Stimulated activated CD4-positive, alpha-beta T cell treated with anti-CD3 and anti-CD28 coated beads, Interleukin-1b, Interleukin-23, amount 100 ng/mL, for 48 hours (primary cell): ENCODE measurements around the gene TCF3.

ENCODE experiments used
- DNase-seq: peaks from one replicate; pipeline ENCODE4 v3.0.0-alpha.2; 2020

The TCF3 gene

GRCh38 chr19:1609103-1609396 lies 43.4 kb downstream of the TCF3 start:
- no peak for DNase-seq

GRCh38 chr19:1608359-1609102 lies 43.9 kb downstream of the TCF3 start:
- no peak for DNase-seq

GRCh38 chr19:1606138-1606651 lies 46.2 kb downstream of the TCF3 start:
- DNase-seq = no peak

- peak; percentile 94 for DNase-seq
Observed at GRCh38 chr19:1605236-1606137, 46.9 kb downstream of the TCF3 start, which contains the start of gene UQCR11. Gene UQCR11, minus strand, starts transcription at chr19:1605462. Its CDS starts 53 bp downstream, at chr19:1605409.

GRCh38 chr19:1602091-1602707 lies 50.2 kb downstream of the TCF3 start:
- DNase-seq = no peak

GRCh38 chr19:1601613-1602064 lies 50.8 kb downstream of the TCF3 start:
- no peak for DNase-seq

- no peak for DNase-seq
Observed at GRCh38 chr19:1599460-1599846, 53.0 kb downstream of the TCF3 start.

GRCh38 chr19:1598777-1599459 lies 53.5 kb downstream of the TCF3 start:
- no peak for DNase-seq

- DNase-seq = no peak
Observed at GRCh38 chr19:1593501-1593772, 59.0 kb downstream of the TCF3 start.

GRCh38 chr19:1592755-1593500 lies 59.5 kb downstream of the TCF3 start, which contains the start of gene MBD3:
Gene MBD3, minus strand, starts transcription at chr19:1592865. Its CDS starts 234 bp downstream, at chr19:1592631.
- DNase-seq = peak; percentile 86

- DNase-seq = peak; percentile 84
Observed at GRCh38 chr19:1592024-1592754, 60.2 kb downstream of the TCF3 start.

- no peak for DNase-seq
Observed at GRCh38 chr19:1591421-1592023, 60.9 kb downstream of the TCF3 start.

- DNase-seq = peak; percentile 33
Observed at GRCh38 chr19:1590641-1591397, 61.6 kb downstream of the TCF3 start.

- DNase-seq = no peak
Observed at GRCh38 chr19:1587872-1588271, 64.5 kb downstream of the TCF3 start.

- no peak for DNase-seq
Observed at GRCh38 chr19:1585243-1585580, 67.2 kb downstream of the TCF3 start.

GRCh38 chr19:1584500-1585242 lies 67.7 kb downstream of the TCF3 start:
- DNase-seq = no peak

- DNase-seq = no peak
Observed at GRCh38 chr19:1582201-1582600, 70.2 kb downstream of the TCF3 start.

GRCh38 chr19:1580957-1581356 lies 71.5 kb downstream of the TCF3 start:
- no peak for DNase-seq

- DNase-seq = no peak
Observed at GRCh38 chr19:1580382-1580781, 72.0 kb downstream of the TCF3 start.

GRCh38 chr19:1579222-1579621 lies 73.2 kb downstream of the TCF3 start:
- no peak for DNase-seq
